ENCODE measurements around the gene SLC39A7. TPM values are rescaled to one million over a fixed set of nuclear protein-coding genes. Genes with fewer than 3 reads are reported as not detected.

Gene SLC39A7
- total and polyA plus RNA-seq, 2 of the 13 experiments (the other 11 are each of a cell fraction or from before 2014, with no cell fraction given), result 142 to 229 TPM

GRCh38 chr6:33208091-33208967 is 7.7 kb downstream of the SLC39A7 start, which contains the start of gene RING1 (continued):
- TF ChIP-seq CTCF (CRISPR knock-in tag; IDR thresholded peaks at IDR 0.05) (peak; percentile 18; the same call in 1 of the 2 replicates), IKZF4 (CRISPR knock-in tag; IDR thresholded peaks at IDR 0.05; ENCODE audit: borderline replicate concordance, low read depth, not compliant biosample characterization) (peak; percentile 74), PLRG1 (conservative IDR thresholded peaks at IDR 0.05) (no peak), ZNF615 (CRISPR knock-in tag; IDR thresholded peaks at IDR 0.05; ENCODE audit: borderline replicate concordance) (no peak), SRSF4 (IDR thresholded peaks at IDR 0.05; ENCODE audit: low read depth, low read length, poor library complexity, severe bottlenecking) (no peak), ZNF280B (CRISPR knock-in tag; IDR thresholded peaks at IDR 0.05; ENCODE audit: borderline replicate concordance) (peak; percentile 42; the same call in 1 of the 2 replicates), YEATS2 (CRISPR knock-in tag; IDR thresholded peaks at IDR 0.05; ENCODE audit: borderline replicate concordance) (peak; percentile 38; the same call in 1 of the 2 replicates), THRA (CRISPR knock-in tag; IDR thresholded peaks at IDR 0.05; ENCODE audit: borderline replicate concordance) (peak; percentile 70), BCL3 (CRISPR knock-in tag; IDR thresholded peaks at IDR 0.05) (no peak), NFE2 (CRISPR knock-in tag; IDR thresholded peaks at IDR 0.05) (no peak), HMGXB4 (CRISPR knock-in tag; IDR thresholded peaks at IDR 0.05; ENCODE audit: borderline replicate concordance in 1 of 2, low read depth in 1 of 2) (peak; percentile 78 to 94; a peak in 3 of 4 replicates), ZNF557 (CRISPR knock-in tag; IDR thresholded peaks at IDR 0.05) (no peak), MEF2D (CRISPR knock-in tag; IDR thresholded peaks at IDR 0.05) (no peak)
- TF ChIP-seq, protein P1, sequence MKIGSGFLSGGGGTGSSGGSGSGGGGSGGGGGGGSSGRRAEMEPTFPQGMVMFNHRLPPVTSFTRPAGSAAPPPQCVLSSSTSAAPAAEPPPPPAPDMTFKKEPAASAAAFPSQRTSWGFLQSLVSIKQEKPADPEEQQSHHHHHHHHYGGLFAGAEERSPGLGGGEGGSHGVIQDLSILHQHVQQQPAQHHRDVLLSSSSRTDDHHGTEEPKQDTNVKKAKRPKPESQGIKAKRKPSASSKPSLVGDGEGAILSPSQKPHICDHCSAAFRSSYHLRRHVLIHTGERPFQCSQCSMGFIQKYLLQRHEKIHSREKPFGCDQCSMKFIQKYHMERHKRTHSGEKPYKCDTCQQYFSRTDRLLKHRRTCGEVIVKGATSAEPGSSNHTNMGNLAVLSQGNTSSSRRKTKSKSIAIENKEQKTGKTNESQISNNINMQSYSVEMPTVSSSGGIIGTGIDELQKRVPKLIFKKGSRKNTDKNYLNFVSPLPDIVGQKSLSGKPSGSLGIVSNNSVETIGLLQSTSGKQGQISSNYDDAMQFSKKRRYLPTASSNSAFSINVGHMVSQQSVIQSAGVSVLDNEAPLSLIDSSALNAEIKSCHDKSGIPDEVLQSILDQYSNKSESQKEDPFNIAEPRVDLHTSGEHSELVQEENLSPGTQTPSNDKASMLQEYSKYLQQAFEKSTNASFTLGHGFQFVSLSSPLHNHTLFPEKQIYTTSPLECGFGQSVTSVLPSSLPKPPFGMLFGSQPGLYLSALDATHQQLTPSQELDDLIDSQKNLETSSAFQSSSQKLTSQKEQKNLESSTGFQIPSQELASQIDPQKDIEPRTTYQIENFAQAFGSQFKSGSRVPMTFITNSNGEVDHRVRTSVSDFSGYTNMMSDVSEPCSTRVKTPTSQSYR (CRISPR knock-in tag; IDR thresholded peaks at IDR 0.05; ENCODE audit: borderline replicate concordance), result peak; percentile 47; the same call in 1 of the 2 replicates
